ENCODE measurements around the gene CDH4.

The CDH4 gene

GRCh38 chr20:61521687-61522420 is 269.8 kb downstream of the CDH4 start:
- no peak for DNase-seq (ENCODE audit: low spot score)
- no peak for TF ChIP-seq CTCF (IDR thresholded peaks at IDR 0.05; ENCODE audit: extremely low read depth, missing control alignments)

GRCh38 chr20:61522498-61523090 is 270.5 kb downstream of the CDH4 start:
- no peak for TF ChIP-seq CTCF (IDR thresholded peaks at IDR 0.05; ENCODE audit: extremely low read depth, missing control alignments)
- no peak for DNase-seq (ENCODE audit: low spot score)

- TF ChIP-seq CTCF (IDR thresholded peaks at IDR 0.05; ENCODE audit: extremely low read depth, missing control alignments), result no peak
- no peak for DNase-seq (ENCODE audit: low spot score)
Observed at GRCh38 chr20:61523145-61523544, 271.1 kb downstream of the CDH4 start.

GRCh38 chr20:61524951-61525666 is 273.0 kb downstream of the CDH4 start:
- TF ChIP-seq CTCF (IDR thresholded peaks at IDR 0.05; ENCODE audit: extremely low read depth, missing control alignments), result no peak
- DNase-seq (ENCODE audit: low spot score), result no peak

GRCh38 chr20:61525781-61526431 is 273.8 kb downstream of the CDH4 start:
- no peak for TF ChIP-seq CTCF (IDR thresholded peaks at IDR 0.05; ENCODE audit: extremely low read depth, missing control alignments)
- DNase-seq (ENCODE audit: low spot score), result no peak

- TF ChIP-seq CTCF (IDR thresholded peaks at IDR 0.05; ENCODE audit: extremely low read depth, missing control alignments), result no peak
- DNase-seq (ENCODE audit: low spot score), result no peak
Observed at GRCh38 chr20:61526907-61527306, 274.8 kb downstream of the CDH4 start.

- no peak for DNase-seq (ENCODE audit: low spot score)
- no peak for TF ChIP-seq CTCF (IDR thresholded peaks at IDR 0.05; ENCODE audit: extremely low read depth, missing control alignments)
Observed at GRCh38 chr20:61527626-61528025, 275.6 kb downstream of the CDH4 start.

Measured in GM20000 (cell line).